Measurements from ENCODE around the gene METTL15.
"Not testable (repeated sequence)": the region's sequence is repeated elsewhere in the genome, so short reads cannot be mapped to it uniquely, and the experiment has no call there.

DNA sequence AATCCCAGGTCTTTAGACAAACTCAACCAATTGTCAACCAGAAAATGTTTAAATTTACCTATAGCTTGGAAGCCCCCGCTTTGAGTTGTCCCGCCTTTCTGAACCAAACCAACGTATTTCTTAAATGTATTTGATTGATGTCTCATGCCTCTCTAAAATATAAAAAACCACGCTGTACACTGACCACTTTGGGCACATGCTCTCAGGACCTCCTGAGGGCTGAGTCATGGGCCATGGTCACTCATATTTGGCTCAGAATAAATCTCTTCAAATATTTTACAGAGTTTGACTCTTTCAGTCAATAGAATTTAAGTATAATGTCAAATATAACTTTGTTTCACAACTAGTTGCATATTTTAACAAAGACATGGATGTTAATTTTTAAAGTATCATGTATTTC is 5.9 kb upstream of the METTL15 start:
- TF ChIP-seq POLR2AphosphoS5, POLR2A (IDR thresholded peaks at IDR 0.05; ENCODE audit: low read depth, low read length): not testable (repeated sequence)

Data from GM12892 (cell line).